Neuron (in vitro differentiated cells): ENCODE measurements around the gene GARIN5B.
A peak's percentile ranks its signal among the peaks of the same experiment; 100 is the strongest.
"Not testable (repeated sequence)": the region's sequence is repeated elsewhere in the genome, so short reads cannot be mapped to it uniquely, and the experiment has no call there.

Source experiments
- H2AFZ ChIP-seq: one replicate; pipeline ENCODE4 v1.6.1; 2013; ENCODE audit warnings: low read depth, mild to moderate bottlenecking, inconsistent platforms, low read length, moderate library complexity
- H3K27me3 ChIP-seq: one replicate; pipeline ENCODE4 v1.6.1; 2013; ENCODE audit warnings: low read length; ENCODE audit not compliant: insufficient read depth
- H3K36me3 ChIP-seq: one replicate; pipeline ENCODE4 v1.6.1; 2013; ENCODE audit warnings: low read length; ENCODE audit not compliant: insufficient read depth
- H3K4me1 ChIP-seq: one replicate; pipeline ENCODE4 v1.6.1; 2013; ENCODE audit warnings: low read length; ENCODE audit not compliant: insufficient read depth
- H3K4me3 ChIP-seq: 2 replicates; pipeline ENCODE4 v1.5.1; 2013; ENCODE audit warnings: mild to moderate bottlenecking, low read length, moderate library complexity
- H3K9me3 ChIP-seq: one replicate; pipeline ENCODE4 v1.6.1; 2013; ENCODE audit warnings: low read length

GARIN5B gene

DNA sequence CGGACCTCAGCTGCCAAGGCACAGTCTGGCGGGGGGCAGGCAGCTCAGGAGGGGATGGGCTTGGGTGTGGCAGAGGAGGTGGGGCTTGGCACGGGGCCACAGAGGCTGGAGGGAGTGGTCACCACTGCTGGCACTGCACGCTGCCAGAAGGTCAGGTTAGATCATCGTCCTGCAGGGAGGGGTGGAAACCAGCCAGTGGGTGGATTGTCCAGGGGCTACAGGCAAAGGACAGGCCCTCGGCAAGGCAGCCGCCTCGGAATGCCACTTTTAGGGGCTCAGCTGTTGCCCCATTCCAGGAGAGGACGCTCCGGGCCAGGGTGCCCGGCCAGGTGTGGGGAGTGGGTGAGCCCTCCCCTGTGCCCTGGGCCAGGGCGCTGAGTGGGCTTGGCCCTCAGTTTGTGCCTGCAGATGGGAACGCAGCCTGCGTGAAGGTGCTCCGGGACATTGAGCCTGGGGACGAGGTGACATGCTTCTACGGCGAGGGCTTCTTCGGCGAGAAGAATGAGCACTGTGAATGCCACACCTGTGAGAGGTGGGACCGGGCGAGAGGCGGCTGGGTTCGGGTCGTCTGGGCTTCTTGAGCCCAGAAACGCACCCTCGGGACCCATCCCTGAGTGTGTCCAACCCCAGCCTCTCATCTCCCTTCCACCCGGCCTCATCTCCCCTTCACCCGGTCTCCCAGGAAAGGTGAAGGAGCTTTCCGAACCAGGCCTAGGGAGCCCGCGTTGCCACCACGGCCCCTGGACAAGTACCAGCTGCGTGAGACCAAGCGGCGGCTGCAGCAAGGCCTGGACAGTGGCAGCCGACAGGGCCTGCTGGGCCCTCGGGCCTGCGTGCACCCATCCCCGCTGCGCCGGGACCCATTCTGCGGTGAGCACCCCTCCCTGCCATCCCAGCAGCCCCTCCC lies 17.0 kb downstream of the GARIN5B start:
- peaks cover 33% of the 10 kb centered on the region for H3K36me3 ChIP-seq
- H2AFZ ChIP-seq, result no peak overlapping the region
- H3K9me3 ChIP-seq, result no peaks in the 10 kb centered on the region
- no peaks in the 10 kb centered on the region for H3K27me3 ChIP-seq
- H3K4me1 ChIP-seq, result peaks cover 13% of the 10 kb centered on the region
- no peak overlapping the region for H3K4me3 ChIP-seq

- Histone ChIP-seq H2AFZ (no peak overlapping the region), H3K36me3 (peaks cover 33% of the 10 kb centered on the region), H3K4me1 (peaks cover 13% of the 10 kb centered on the region), H3K27me3 (no peaks in the 10 kb centered on the region), H3K9me3 (no peaks in the 10 kb centered on the region), H3K4me3 (no peak overlapping the region)
These were observed 17.8 kb downstream of the GARIN5B start for GRCh38 chr19:55345101-55345817.

- Histone ChIP-seq H3K4me1 (peaks cover 13% of the 10 kb centered on the region), H3K9me3 (no peaks in the 10 kb centered on the region), H3K4me3 (no peak overlapping the region), H2AFZ (no peak overlapping the region), H3K27me3 (no peaks in the 10 kb centered on the region), H3K36me3 (peaks cover 33% of the 10 kb centered on the region)
These were observed 18.6 kb downstream of the GARIN5B start for GRCh38 chr19:55344444-55344843.

GRCh38 chr19:55341595-55342531 lies 21.2 kb downstream of the GARIN5B start:
- no peaks in the 10 kb centered on the region for H3K27me3 ChIP-seq
- H3K4me3 ChIP-seq, result peak overlapping the region; percentile 22
- peaks cover 30% of the 10 kb centered on the region for H3K36me3 ChIP-seq
- no peaks in the 10 kb centered on the region for H3K9me3 ChIP-seq
- peaks cover 13% of the 10 kb centered on the region for H3K4me1 ChIP-seq
- no peak overlapping the region for H2AFZ ChIP-seq

GRCh38 chr19:55341171-55341588 lies 21.9 kb downstream of the GARIN5B start:
- Histone ChIP-seq H3K9me3 (no peaks in the 10 kb centered on the region), H3K36me3 (peaks cover 25% of the 10 kb centered on the region), H2AFZ (no peak overlapping the region), H3K27me3 (no peaks in the 10 kb centered on the region), H3K4me1 (peaks cover 13% of the 10 kb centered on the region), H3K4me3 (peak overlapping the region; percentile 57)

DNA sequence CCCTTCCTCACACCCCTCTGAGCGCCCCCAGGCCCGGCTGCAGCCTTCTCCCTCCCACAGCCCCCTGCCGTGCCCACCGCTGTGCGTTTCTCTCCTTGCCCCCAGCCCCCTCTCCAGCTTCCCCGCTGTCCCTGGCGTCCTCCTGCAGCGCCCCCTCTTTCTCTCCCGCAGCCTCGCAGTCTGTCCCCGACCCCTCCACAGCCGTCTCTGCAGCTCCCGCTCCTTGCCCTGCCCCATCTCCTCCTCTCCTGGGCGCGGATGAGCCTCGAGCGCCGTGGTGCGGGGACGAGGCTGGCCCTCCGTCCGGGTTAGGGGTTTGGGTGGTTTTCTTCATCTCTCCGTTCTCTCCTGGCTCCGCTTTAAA lies 22.3 kb downstream of the GARIN5B start:
- H3K4me3 ChIP-seq, result peak overlapping the region; percentile 57
- H2AFZ ChIP-seq, result no peak overlapping the region
- H3K4me1 ChIP-seq, result peaks cover 13% of the 10 kb centered on the region
- H3K27me3 ChIP-seq, result no peaks in the 10 kb centered on the region
- H3K9me3 ChIP-seq, result no peaks in the 10 kb centered on the region
- H3K36me3 ChIP-seq, result peaks cover 25% of the 10 kb centered on the region

DNA sequence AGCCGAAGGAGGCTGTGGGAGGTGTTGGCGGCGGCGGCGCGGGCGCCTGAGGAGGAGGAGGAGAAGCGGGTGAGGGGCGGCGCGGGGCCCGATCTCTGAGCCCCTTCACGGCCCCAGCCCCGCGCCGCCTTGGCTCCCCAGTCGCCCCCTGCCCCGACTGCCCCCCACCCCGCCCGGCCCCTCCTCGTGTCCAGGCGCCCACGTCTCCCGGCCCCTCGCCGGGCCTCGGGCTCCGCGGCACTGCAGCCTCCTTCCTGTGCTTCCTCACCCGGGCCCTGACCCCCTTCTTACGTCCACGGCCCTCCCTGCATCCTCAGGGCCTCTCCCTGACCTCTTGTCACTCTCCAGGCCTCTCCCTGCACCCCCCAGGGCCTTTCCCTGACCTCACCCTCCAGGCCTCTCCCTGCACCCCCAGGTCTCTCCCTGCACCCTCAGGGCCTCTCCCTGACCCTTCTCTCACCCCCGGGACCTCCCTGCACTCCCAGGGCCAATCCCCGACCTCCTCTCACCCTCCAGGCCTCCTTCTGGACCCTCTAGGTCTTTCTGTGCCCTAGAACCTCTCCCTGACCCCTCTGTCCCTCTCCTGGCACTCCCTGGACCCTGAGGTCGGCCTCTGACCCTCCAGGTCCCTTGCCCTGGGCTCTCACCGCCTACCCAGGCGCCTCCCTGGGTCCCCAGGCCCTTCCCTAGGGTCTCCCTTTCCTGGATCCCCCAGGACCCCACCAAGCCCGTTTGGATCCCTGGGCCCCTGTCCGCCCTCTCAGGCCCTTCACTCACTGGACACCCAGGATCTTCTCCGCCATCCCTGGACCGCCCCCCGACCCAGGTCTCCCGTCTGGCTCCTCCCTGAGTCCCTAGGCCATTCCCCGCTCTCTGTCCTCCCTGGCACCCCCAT lies 22.9 kb downstream of the GARIN5B start:
- peak overlapping the region; percentile 57 for H3K4me3 ChIP-seq
- peaks cover 13% of the 10 kb centered on the region for H3K4me1 ChIP-seq
- H3K9me3 ChIP-seq, result no peaks in the 10 kb centered on the region
- H3K27me3 ChIP-seq, result no peaks in the 10 kb centered on the region
- peaks cover 18% of the 10 kb centered on the region for H3K36me3 ChIP-seq
- H2AFZ ChIP-seq, result no peak overlapping the region

- Histone ChIP-seq H3K27me3 (no peaks in the 10 kb centered on the region), H3K4me3 (peak within 1 kb of the TSS; percentile 57), H3K4me1 (peaks cover 13% of the 10 kb centered on the region), H2AFZ (peak within 1 kb of the TSS; percentile 60), H3K36me3 (peaks cover 15% of the 10 kb centered on the region), H3K9me3 (no peaks in the 10 kb centered on the region)
These were observed 23.8 kb downstream of the GARIN5B start, which contains the start of gene KMT5C for GRCh38 chr19:55339105-55339888. Gene KMT5C (plus strand): TSS chr19:55339876. CDS start chr19:55341937, 2,061 bp downstream.

GRCh38 chr19:55336101-55336500 lies 27.0 kb downstream of the GARIN5B start:
- Histone ChIP-seq H3K4me3 (no peak overlapping the region), H3K27me3 (peaks cover 2% of the 10 kb centered on the region), H2AFZ (no peak overlapping the region), H3K9me3 (no peaks in the 10 kb centered on the region), H3K4me1 (peaks cover 6% of the 10 kb centered on the region), H3K36me3 (no peaks in the 10 kb centered on the region)

- no peak overlapping the region for H2AFZ ChIP-seq
- peaks cover 6% of the 10 kb centered on the region for H3K4me1 ChIP-seq
- H3K9me3 ChIP-seq, result no peaks in the 10 kb centered on the region
- H3K27me3 ChIP-seq, result peaks cover 2% of the 10 kb centered on the region
- no peaks in the 10 kb centered on the region for H3K36me3 ChIP-seq
- H3K4me3 ChIP-seq, result no peak overlapping the region
These were observed 29.2 kb downstream of the GARIN5B start for GRCh38 chr19:55333870-55334269.

DNA sequence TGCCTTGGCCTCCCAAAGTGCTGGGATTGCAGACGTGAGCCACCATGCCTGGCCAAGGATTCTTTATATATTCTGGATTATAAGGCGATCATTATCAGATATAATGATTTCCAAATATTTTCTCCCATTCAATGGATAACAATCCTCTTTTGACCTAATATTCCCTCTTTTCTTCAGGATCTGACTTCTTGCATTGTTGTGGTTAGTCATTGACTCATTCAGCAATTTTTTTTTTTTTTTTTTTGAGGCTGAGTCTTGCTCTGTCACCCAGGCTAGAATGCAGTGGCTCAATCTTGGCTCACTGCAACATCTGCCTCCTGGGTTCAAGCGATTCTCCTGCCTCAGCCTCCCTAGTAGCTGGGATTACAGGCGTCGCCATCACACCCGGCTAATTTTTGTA lies 33.3 kb downstream of the GARIN5B start:
- not testable (repeated sequence) for H3K36me3 ChIP-seq, H3K4me1 ChIP-seq, H3K27me3 ChIP-seq, H2AFZ ChIP-seq, H3K9me3 ChIP-seq, H3K4me3 ChIP-seq
